BLaER1 (cell line): ENCODE results near the gene HPS5.

Experiments used
- H3K27ac ChIP-seq: shearing (Covaris generic); formaldehyde crosslinking; 2 replicates; pipeline ENCODE4 v1.8.1; 2022
- H3K27me3 ChIP-seq: shearing (Covaris generic); formaldehyde crosslinking; 2 replicates; pipeline ENCODE4 v1.8.1; 2022
- H3K36me3 ChIP-seq: shearing (Covaris generic); formaldehyde crosslinking; 2 replicates; pipeline ENCODE4 v1.8.1; 2022
- H3K4me1 ChIP-seq: shearing (Covaris generic); formaldehyde crosslinking; 2 replicates; pipeline ENCODE4 v1.8.1; 2022
- H3K4me2 ChIP-seq: shearing (Covaris generic); formaldehyde crosslinking; 2 replicates; pipeline ENCODE4 v1.8.1; 2022
- H3K4me3 ChIP-seq: shearing (Covaris generic); formaldehyde crosslinking; 2 replicates; pipeline ENCODE4 v1.8.1; 2022
- H3K9ac ChIP-seq: shearing (Covaris generic); formaldehyde crosslinking; 2 replicates; pipeline ENCODE4 v1.8.1; 2022
- H3K9me3 ChIP-seq: shearing (Covaris generic); formaldehyde crosslinking; 2 replicates; pipeline ENCODE4 v1.8.1; 2022
- H4K20me1 ChIP-seq: shearing (Covaris generic); formaldehyde crosslinking; 2 replicates; pipeline ENCODE4 v1.8.1; 2022
- Cebpa-rat ChIP-seq: shearing (Covaris generic); IDR thresholded peaks from 2 replicates; pipeline ENCODE4 v1.8.1; 2022

Gene HPS5

DNA sequence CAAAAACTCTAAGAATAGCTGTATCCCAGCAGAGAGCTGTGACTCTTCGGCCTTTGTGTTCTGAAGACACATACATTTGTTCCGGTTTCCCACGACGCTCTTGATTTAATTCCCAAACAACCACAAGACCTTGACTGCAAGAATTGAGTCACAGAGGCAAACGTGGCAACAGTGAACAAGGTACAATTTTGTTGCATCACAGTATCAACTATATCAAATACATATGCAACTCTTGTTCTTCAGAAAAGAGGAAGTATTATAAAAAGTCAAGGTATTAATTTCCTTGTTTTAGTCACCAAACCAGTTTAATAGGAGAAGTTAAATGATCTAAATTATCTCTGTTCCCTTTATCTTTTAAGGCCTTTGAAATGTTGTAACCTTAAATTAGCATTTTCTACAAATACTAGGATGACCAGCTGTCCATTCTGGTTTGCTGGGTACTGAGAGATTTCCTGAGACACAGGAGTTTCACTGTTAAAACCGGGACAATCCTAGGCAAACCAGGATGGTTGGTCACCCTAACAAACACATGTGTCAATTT lies 11.1 kb downstream of the HPS5 start:
- Histone ChIP-seq H3K9ac (no peak overlapping the region), H3K27ac (no peak overlapping the region), H3K9me3 (no peaks in the 10 kb centered on the region), H4K20me1 (no peaks in the 10 kb centered on the region), H3K4me1 (no peaks in the 10 kb centered on the region), H3K27me3 (no peaks in the 10 kb centered on the region), H3K4me3 (no peak overlapping the region), H3K4me2 (no peak overlapping the region), H3K36me3 (peaks cover 95% of the 10 kb centered on the region)
- TF ChIP-seq Cebpa-rat, result no peak

DNA sequence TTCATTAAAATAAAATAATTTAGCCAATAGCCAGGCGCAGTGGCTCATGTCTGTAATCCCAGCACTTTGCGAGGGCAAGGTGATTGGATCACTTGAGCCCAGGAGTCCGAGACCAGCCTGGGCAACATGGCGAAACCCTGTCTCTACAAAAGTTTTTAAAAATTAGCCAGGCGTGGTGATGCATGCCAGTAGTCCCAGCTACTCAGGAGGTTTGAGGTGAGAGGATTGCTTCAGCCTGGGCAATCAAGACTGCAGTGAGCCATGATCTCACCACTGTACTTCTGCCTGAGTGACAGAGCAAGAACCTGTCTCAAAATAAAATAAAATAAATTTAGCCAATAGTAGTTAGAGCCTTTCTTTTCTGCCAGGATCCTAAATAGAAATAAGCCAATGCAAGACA lies 12.2 kb downstream of the HPS5 start:
- H3K9ac ChIP-seq, result no peak overlapping the region
- no peak for TF ChIP-seq Cebpa-rat
- no peak overlapping the region for H3K4me3 ChIP-seq
- H3K4me1 ChIP-seq, result no peaks in the 10 kb centered on the region
- H3K27ac ChIP-seq, result no peak overlapping the region
- no peaks in the 10 kb centered on the region for H4K20me1 ChIP-seq
- H3K4me2 ChIP-seq, result no peak overlapping the region
- peaks cover 95% of the 10 kb centered on the region for H3K36me3 ChIP-seq
- H3K27me3 ChIP-seq, result no peaks in the 10 kb centered on the region
- no peaks in the 10 kb centered on the region for H3K9me3 ChIP-seq

DNA sequence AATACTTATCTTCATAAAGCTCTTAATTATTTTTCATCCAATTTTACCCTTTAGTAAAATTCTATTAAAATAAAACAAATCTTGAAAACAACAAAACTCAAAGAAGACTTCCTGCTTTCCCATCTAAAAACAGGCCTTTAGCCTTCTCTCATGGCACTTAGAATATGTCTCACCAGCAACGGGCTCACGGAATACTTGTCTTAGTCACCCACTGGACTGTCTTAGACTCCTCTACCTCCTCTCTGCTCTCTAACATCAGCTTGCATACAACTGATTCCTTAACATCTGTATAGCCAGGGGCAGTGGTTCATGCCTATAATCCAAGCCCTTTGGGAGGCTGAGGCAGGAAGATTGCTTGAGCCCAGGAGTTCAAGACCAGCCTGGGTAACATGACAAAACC lies 13.7 kb downstream of the HPS5 start:
- H3K27ac ChIP-seq, result no peak overlapping the region
- H3K36me3 ChIP-seq, result peaks cover 95% of the 10 kb centered on the region
- no peak overlapping the region for H3K4me2 ChIP-seq
- H3K4me1 ChIP-seq, result no peaks in the 10 kb centered on the region
- no peak for TF ChIP-seq Cebpa-rat
- H3K9ac ChIP-seq, result no peak overlapping the region
- H3K9me3 ChIP-seq, result no peaks in the 10 kb centered on the region
- no peaks in the 10 kb centered on the region for H3K27me3 ChIP-seq
- H3K4me3 ChIP-seq, result no peak overlapping the region
- H4K20me1 ChIP-seq, result no peaks in the 10 kb centered on the region

DNA sequence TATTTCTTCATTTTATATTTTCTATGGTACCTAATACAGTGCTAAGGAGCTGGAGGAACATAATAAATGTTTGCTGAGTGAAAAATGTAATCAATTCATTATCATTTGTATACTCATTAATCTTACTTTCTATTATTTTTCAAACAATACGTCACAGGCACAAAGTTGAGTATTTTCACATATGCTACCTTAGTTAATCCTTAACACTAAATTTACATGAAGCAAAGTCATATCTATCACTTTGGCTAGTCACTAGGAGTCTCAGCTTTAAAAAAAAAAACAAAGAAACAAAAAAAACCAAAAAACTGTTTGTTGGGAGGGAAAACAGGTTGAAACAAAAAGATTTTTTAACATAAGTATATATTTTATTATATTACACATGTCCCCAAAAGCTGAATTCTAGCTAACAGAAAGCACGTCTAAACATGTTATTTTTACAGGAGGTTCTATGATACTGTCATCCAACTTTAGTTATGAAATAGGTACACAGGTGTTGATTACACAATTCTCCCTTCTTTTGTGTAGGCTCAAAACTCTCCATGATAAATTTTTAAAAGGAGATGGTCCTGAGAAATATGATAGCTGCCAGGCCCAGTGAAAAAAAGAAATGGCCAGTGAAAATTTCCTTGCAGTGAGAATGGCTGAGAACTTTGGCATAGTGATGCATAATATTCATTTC lies 14.3 kb downstream of the HPS5 start:
- H3K9ac ChIP-seq, result no peak overlapping the region
- H3K27ac ChIP-seq, result no peak overlapping the region
- H3K4me1 ChIP-seq, result no peaks in the 10 kb centered on the region
- H3K9me3 ChIP-seq, result no peaks in the 10 kb centered on the region
- H4K20me1 ChIP-seq, result no peaks in the 10 kb centered on the region
- no peak for TF ChIP-seq Cebpa-rat
- no peaks in the 10 kb centered on the region for H3K27me3 ChIP-seq
- H3K4me3 ChIP-seq, result no peak overlapping the region
- peaks cover 97% of the 10 kb centered on the region for H3K36me3 ChIP-seq
- no peak overlapping the region for H3K4me2 ChIP-seq

DNA sequence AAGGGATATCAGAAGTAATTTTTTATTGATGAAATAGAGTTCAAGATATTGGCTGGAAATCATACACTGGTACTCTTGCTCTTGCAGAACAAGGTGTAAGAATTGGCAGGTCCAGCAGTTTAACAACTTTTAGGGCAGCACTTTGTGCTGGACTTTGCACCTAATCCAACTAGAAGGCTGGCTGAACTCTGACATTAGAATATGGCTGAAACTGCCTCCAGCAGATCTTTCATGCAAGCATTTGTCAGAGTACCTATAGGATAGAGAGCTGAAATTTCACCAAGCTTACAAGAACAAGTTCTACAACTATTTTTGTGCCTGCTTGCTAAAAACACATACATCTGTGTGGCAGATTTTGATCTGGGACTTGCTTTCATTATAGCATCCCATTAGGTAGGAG lies 17.2 kb downstream of the HPS5 start:
- peaks cover 95% of the 10 kb centered on the region for H3K36me3 ChIP-seq
- no peaks in the 10 kb centered on the region for H4K20me1 ChIP-seq
- H3K4me3 ChIP-seq, result no peak overlapping the region
- no peak for TF ChIP-seq Cebpa-rat
- no peaks in the 10 kb centered on the region for H3K4me1 ChIP-seq
- H3K4me2 ChIP-seq, result no peak overlapping the region
- no peaks in the 10 kb centered on the region for H3K9me3 ChIP-seq
- H3K27me3 ChIP-seq, result no peaks in the 10 kb centered on the region
- no peak overlapping the region for H3K9ac ChIP-seq
- no peak overlapping the region for H3K27ac ChIP-seq

DNA sequence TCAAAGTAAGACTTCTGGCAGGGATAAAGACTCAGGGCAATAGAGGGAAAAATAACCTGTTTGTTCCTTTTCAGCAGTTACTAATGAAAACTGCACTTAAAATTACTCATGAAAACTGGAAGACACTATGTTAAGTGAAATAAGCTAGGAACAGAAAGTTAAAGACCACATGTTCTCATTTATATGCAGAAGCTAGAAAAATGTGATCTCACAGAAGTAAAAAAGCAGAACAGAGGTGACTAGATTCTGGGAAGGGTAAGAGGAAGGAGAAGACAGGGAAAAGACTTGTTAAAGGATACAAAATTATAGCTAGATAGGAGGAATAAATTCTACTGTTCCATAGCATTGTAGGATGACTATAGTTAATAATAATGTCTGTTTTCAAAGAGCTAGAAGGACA lies 22.2 kb downstream of the HPS5 start:
- peaks cover 96% of the 10 kb centered on the region for H3K36me3 ChIP-seq
- no peak for TF ChIP-seq Cebpa-rat
- no peak overlapping the region for H3K4me3 ChIP-seq
- H3K9me3 ChIP-seq, result no peaks in the 10 kb centered on the region
- H3K9ac ChIP-seq, result no peak overlapping the region
- no peak overlapping the region for H3K4me2 ChIP-seq
- no peaks in the 10 kb centered on the region for H4K20me1 ChIP-seq
- no peaks in the 10 kb centered on the region for H3K4me1 ChIP-seq
- no peak overlapping the region for H3K27ac ChIP-seq
- no peaks in the 10 kb centered on the region for H3K27me3 ChIP-seq

DNA sequence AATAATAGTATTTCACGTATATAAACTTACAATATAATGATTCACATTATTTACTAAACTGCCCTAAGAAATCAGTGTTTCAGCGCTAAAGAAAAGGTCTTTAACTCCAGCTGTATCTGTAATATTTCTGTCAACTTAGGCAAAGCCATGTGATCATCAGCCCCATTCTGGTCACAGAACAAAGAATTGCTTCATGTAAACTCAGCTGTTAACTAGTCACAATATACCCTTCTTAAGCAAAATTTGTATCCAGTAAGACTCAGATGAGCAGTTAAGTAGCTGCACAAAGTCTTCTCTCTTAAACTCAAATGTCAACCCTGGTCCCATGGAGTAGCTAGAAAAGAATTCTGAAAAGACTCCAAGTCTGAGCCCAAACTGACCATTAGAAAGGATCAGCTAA lies 26.6 kb downstream of the HPS5 start:
- Histone ChIP-seq H3K27me3 (no peaks in the 10 kb centered on the region), H3K9me3 (no peaks in the 10 kb centered on the region), H3K27ac (no peak overlapping the region), H3K36me3 (peaks cover 99% of the 10 kb centered on the region), H3K9ac (no peak overlapping the region), H3K4me1 (no peaks in the 10 kb centered on the region), H3K4me2 (no peak overlapping the region), H3K4me3 (no peak overlapping the region), H4K20me1 (no peaks in the 10 kb centered on the region)
- TF ChIP-seq Cebpa-rat, result no peak

DNA sequence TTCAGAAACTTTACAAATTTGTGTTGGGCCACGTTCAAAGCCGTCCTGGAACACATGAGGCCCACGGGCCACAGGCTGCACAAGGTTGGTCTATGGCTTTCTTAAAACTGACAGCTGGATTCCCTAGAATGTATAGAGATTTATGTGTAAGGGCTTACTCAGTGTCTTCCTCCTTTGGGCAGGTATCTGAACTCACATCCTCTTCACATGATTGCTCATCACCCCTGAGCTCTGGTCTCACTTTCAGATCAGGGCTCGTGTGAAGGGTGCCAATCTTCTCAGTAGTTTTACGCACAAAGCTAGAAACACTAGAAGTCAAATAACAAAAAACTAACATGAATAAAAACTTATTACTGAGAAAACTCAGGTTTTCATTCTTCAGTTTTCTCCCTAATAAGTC lies 27.1 kb downstream of the HPS5 start:
- Histone ChIP-seq H3K9me3 (no peaks in the 10 kb centered on the region), H3K4me1 (no peaks in the 10 kb centered on the region), H3K27me3 (no peaks in the 10 kb centered on the region), H3K27ac (no peak overlapping the region), H3K4me3 (no peak overlapping the region), H4K20me1 (no peaks in the 10 kb centered on the region), H3K4me2 (no peak overlapping the region), H3K9ac (no peak overlapping the region), H3K36me3 (peaks cover 99% of the 10 kb centered on the region)
- TF ChIP-seq Cebpa-rat, result no peak

DNA sequence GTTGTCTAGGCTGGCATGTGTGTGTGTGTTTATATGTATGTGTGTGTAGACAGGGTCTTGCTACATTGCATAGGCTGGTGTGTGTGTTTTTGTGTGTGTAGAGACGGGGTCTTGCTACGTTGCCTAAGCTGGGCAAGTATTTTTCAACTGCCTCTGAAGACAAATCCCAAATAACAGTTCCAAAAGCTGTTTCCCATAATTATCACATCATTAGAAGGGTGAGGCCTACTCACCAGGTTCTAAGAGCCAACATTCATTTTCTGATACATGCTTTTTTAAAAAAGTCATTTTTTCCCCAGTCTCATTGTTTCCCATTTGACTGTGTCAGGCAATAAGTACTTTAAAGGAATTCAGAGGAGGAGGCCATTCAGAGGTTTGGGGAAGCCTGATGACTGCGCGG lies 33.0 kb downstream of the HPS5 start:
- no peak for TF ChIP-seq Cebpa-rat
- Histone ChIP-seq H4K20me1 (no peaks in the 10 kb centered on the region), H3K36me3 (peaks cover 91% of the 10 kb centered on the region), H3K9me3 (no peaks in the 10 kb centered on the region), H3K9ac (no peak overlapping the region), H3K27me3 (no peaks in the 10 kb centered on the region), H3K4me2 (no peak overlapping the region), H3K27ac (no peak overlapping the region), H3K4me3 (no peak overlapping the region), H3K4me1 (no peaks in the 10 kb centered on the region)

DNA sequence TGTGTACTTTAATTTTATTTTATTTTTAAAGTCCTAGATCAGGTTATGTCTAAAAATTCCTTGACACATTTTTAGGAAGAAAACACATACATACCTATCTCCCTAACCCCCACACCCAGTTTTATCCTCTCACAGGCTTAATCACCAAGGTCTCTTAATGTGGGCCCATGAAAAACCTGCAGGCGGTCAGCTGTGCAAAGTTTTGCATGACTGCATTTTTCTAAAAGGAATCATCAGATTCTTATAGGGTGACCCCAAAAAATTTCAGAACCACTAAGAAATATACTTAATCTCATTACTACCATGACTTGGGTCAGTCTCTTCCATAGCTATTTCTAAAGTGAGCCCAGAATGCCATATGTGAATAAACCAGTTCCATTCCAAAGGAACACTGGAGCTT lies 36.1 kb downstream of the HPS5 start:
- Histone ChIP-seq H3K36me3 (peaks cover 92% of the 10 kb centered on the region), H3K27me3 (no peaks in the 10 kb centered on the region)
- TF ChIP-seq Cebpa-rat, result no peak

DNA sequence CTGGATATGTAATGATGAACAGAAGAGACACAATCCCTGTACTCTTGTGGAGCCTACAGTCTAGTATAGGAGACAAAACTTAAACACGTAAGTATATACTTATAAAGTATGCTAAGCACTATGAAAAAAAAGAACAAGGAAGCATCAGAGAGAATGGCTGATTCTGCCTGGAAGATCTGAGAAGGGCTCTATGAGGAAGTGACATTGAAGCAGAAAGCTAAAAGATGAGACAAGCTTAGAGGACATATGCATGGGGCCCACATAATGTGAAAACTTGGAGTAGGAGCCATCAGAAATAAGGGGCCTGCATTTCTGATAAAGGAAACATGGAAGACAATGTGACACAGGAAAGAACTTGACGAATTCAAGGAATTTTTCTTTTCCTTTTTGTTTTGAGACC lies 39.3 kb downstream of the HPS5 start:
- no peaks in the 10 kb centered on the region for H3K9me3 ChIP-seq
- no peak for TF ChIP-seq Cebpa-rat
- no peaks in the 10 kb centered on the region for H3K27me3 ChIP-seq
- H3K4me2 ChIP-seq, result no peak overlapping the region
- no peak overlapping the region for H3K27ac ChIP-seq
- no peak overlapping the region for H3K4me3 ChIP-seq
- H3K4me1 ChIP-seq, result no peaks in the 10 kb centered on the region
- no peaks in the 10 kb centered on the region for H4K20me1 ChIP-seq
- H3K36me3 ChIP-seq, result peaks cover 96% of the 10 kb centered on the region
- no peak overlapping the region for H3K9ac ChIP-seq

More for the DNA sequence above, 36.1 kb downstream of the HPS5 start:
- no peak overlapping the region for H3K27ac ChIP-seq
- no peaks in the 10 kb centered on the region for H4K20me1 ChIP-seq
- H3K9me3 ChIP-seq, result no peaks in the 10 kb centered on the region
- no peak overlapping the region for H3K9ac ChIP-seq
- no peak overlapping the region for H3K4me2 ChIP-seq
- H3K4me3 ChIP-seq, result no peak overlapping the region
- H3K4me1 ChIP-seq, result no peaks in the 10 kb centered on the region
